ENCODE results near the gene HOXA1.

The HOXA1 gene

DNA sequence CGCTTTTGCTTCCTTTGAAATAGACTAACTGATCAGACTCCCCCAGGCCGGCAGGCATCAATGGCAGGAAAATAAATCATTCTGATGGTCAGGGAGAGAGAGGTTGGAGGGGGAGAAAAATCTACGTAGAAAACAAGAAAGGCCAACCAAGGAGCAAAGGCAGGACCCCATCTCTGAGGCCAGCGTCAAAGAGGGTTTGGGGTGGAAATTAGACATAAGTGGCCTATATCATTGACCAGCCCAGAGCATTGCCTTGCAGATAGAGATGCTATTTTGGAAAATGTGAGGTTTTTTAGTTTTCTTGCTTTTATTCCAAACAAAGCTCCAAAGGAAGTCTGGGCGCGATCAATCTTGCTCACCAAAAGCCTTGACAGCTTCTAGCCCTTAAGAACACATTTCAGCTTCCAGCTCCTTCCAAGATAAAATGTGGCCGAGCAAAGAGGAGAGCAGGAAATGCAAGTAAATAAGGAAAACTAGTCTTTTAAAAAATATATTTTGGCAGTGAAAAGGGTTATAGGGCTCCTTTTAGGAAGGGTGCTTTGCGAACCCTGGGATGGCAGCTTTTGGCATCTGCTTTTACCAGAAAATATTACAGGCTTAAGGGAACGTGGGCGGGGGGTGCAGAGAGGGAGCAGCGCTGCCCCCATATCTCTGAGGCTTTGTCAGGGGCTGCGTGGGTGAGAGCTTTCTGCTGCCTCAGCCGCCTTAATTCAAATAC, 8.7 kb upstream of the HOXA1 start:
- FAIRE-seq: no peak

DNA sequence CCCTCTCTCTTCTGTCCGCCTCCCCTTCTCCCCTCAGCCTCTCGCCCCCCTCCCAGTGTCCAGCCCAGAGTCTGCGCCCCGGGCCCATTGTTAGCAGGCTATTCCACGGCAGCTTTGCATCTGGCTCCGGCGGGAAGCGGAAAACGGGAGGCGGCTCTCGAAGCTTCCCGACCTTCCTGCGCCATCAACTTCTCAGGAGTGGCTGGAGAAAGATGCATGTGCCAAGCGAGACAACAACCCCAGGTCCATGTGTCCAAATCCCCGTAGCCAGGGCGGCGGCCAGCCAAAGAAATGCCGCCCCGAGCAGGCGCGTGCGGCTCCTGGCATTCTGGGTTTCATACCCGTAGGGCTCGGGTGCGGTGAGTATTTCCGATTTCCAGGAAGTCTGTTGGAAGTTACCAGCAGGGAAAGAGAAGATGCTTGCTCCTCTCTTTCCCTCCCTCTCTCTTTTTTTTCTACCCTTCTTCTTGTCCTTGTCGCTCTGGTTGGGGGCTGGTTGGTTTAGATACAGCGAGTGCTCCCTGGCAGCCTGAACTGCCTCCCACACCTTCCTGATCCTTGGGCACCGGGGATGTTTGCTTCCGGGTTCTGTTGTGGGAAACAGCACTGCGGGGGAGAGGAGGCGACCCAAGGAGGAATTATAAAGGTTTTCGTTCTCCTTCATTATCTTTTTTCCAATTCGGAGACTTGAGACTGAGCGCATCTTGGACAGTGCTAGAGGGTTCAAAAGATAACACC, 7.9 kb upstream of the HOXA1 start:
- FAIRE-seq: no peak

DNA sequence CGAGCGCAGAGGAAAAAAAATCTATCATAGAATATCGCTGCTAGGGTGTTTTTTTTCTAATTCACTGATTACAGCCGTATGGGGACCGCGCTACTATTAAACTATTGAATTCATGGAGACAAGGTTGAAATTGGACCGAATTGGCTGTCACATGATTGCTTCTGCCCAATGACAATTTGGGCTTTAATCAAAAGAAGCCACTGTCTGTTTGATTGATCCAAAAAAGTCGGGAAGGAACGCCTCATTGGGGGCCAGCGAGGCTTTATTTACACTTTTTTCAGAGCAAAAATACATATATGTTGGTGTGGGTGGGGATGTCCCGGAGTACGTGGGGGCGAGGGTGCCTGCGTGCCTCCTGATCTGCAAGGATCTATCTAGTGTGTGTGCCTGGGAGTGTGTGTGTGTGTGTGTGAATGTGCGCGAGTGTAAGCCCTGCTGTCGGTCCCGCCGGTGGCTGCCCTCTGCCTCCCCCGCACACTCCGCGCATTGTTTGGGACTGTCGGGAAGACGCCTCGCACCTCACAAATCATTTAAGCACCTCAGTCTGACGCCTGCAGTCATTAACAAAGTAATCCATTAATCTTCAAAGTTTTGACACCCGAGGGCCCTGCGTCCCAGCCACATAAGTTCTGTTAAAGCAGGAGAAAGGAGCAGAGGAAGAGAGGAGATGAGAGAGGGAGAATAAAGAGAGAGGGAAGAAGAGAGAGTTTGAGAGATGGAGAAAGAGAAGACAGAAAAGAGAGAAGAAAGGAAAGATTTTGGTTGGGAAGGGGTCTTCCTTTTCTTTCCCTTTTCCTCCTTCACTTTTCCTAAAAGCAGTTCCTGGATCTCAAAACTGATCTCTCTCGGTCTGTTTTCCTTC, 7.0 kb upstream of the HOXA1 start, which contains the start of gene HOXA2:
Gene HOXA2 (minus strand): TSS at position 103 of the 862 bp plus-strand sequence. CDS start 183 bp downstream, outside the sequence.
- no peak for FAIRE-seq

DNA sequence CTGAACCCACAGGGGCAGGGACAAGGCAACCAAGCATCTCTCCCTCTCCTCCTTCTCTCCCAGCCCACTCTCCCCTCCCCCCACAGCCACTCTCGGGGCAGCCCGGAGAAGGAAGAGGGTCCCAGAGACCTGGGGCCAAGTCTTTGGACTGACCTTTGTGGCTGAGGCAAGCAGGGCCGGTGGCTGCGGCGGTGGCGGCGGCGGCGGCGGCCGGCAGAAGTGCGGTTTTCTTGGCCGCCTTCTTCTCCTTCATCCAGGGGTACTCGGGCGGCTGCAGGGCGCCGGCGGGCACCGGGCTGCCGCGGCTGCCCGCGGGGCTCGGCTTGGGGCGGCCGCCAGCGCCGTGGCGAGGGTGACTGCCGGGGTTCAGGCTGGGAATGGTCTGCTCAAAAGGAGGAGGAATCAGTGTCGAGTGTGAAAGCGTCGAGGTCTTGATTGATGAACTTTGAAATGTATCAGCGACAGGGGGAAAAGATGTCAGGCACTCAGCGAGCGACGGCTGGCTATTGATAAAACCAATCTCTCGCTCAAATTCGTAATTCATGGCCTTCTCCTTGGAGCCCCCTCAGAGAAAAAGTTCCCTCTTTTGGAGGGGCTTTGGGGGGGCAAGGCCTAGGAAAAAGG, 6.3 kb upstream of the HOXA1 start:
- FAIRE-seq: no peak

DNA sequence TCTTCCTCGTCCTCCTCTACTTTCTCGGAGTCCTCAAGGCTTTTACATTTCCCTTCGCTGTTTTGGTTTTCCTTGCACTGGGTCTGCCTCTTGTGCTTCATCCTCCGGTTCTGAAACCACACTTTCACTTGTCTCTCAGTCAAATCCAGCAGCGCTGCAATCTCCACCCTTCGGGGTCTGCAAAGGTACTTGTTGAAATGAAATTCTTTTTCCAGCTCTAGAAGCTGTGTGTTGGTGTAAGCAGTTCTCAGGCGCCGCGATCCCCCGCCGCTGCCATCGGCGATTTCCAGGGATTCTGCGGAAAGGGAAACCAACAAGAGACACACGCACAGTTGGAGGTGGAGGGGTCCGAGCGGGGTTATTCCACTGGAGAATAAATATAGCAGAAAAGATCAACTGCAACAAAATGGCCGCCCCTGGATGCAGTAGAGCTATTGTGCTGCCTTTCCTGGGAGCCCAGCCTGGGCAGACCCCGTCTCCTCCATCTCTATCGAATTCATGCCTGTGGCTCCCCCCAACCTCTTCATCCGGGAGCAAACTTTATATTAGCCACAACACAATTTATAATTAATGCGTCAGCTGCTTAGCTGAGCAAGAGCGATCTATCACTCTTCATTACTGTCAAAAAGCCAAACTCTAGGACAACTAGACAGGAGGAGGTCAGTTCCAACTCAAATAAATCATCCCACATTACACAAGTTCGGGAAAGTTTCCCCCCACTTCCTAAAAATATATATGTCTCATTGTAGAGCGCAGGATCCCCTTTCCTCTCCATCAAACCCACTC, 5.6 kb upstream of the HOXA1 start:
- no peak for FAIRE-seq

DNA sequence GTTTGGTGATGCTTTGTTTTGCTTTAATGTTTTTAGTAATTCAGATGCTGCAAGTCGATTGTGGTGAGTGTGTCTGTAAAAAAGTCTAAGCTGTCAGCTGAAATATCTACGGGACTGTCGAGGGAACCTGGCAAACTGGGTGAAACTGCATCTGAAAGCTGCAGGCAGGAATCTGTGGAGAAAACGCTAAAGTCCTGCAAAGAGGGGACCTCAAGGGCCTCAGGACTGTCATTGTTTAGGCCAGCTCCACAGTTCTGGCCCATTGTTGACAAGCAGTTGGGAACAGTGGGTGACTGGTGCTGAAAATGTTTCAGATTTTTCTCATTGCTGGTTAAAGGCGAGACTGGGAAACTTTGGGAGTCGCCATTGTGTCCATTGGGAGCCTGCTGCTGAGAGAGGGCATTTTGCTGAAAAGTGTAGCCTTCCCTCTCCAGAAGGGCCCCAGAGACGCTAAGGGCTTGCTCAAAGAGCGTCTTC, 4.9 kb upstream of the HOXA1 start:
- FAIRE-seq: no peak

DNA sequence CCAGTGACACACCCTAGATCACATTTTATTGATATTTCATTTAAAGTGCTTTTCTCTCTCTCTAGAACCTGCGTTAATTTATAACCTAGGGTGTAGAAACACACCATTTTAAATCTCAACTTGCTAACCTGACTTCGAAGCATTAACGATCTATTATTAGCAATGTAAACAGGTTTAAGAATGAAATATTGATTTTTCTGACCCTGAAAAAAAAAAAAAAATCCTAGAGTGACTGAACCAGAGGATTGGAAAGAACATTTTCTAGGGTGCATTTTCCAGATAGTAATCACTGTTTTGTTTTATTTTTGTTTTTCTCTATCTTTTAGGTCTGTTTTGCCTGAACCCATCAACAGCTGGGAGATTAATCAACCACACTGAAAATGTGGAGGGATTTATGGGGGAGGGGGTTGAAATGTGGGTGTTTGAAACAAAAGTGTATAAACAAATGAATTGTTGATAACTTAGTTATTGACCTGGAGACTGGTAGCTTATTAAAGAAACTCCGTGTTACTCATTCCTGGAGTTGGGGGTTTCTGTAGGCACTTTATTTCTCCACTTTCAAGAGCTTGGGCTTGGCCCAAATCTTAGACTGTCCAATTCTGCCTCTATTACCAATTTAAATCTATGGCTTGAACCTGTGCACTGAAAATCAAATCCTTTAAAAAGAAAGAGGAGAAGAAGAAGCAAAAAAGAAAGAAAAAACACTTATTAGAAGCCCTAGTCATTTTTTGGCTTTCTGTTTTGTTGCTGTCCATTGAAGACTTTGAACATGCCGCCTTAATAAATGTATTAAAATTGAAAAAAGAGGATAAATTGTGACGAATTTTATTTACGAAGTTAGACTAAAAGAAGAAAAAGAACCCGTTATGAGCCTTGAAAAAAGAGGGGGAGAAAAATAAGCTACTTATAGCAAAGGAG, 3.9 kb upstream of the HOXA1 start:
- no peak for FAIRE-seq

DNA sequence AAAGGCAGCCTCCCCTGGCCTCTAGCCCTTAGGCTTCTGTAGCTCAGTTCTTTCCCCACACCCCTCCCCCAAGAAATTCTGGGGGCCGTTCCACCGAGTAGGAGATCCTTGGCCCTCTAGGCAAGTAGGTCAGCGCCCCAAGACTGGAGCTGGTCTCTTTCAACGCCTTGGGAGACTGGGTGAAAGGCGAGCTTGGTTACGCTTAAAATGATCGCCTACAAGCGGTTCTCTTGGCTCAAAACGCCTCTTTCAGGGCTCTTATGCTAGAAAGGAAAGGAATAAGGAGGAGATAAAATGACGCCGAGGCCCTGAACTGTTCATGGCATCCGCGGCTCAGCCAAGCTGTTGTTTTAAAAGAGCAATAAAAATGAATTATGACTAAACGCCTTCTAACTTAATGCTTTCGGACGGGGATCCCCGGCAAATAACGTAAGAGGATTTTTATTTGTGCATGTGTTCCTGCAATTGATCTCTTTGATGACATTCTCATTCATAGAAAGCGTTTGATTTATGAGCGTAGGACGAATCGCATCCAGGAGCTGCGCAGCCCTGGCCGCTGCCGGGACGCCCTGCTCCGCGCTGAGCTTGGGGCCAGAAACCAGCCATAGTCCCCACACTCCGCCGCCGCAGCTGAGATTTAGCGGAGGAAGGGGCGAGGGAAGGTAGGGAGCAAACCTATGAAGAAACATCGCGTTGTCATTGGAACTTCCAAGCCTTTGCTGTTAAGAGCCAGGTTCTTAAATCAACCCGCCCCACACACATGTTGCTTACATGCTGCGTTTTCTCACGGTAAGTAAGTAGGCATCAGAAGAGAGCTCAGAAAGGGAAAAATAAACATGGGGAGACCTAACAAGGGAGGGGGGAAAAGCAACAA, 3.0 kb upstream of the HOXA1 start:
- no peak for FAIRE-seq

DNA sequence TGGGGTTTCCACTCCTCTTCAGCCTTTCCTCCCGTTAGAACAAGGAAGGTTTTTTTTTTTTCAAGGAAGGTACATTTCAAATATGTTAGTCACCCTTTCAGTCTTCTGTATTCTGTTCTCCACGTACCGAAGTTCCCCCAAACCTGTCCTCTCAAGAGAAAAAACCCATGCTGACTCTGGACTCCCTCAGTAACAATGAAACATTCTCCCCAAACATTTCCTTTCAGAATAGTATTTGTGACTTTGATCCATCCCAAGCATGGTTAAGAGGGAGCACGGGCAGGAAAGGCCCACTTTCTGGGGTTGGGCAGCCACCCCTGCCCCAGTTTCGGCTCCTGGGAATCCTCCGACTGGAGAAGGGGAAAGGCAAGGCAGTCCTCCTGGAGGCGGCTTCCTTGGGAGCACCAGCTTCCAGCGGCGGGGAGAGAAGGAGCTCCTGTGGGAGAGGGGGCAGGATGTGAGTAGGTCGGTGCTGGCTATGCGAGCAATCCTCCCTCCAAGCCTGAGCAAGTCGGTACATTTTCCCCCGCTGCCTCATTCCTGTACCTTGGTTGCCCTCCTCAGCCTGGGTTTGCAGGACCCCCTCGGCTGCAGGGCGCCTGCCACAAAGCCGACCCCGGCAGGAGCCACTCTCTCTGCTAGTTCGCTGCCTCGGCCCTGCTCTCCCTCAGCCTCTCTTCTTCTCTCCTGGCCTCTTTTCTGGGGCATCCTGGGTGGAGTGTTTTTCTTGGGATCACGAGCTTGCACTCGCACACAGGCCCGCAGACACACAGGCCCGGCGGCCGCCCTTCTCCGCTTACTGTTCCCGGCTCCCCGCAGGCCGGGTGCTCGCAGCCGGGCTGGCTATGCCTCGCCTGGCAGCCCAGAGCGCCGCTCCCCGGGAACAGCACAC, 2.1 kb upstream of the HOXA1 start:
- FAIRE-seq: no peak

DNA sequence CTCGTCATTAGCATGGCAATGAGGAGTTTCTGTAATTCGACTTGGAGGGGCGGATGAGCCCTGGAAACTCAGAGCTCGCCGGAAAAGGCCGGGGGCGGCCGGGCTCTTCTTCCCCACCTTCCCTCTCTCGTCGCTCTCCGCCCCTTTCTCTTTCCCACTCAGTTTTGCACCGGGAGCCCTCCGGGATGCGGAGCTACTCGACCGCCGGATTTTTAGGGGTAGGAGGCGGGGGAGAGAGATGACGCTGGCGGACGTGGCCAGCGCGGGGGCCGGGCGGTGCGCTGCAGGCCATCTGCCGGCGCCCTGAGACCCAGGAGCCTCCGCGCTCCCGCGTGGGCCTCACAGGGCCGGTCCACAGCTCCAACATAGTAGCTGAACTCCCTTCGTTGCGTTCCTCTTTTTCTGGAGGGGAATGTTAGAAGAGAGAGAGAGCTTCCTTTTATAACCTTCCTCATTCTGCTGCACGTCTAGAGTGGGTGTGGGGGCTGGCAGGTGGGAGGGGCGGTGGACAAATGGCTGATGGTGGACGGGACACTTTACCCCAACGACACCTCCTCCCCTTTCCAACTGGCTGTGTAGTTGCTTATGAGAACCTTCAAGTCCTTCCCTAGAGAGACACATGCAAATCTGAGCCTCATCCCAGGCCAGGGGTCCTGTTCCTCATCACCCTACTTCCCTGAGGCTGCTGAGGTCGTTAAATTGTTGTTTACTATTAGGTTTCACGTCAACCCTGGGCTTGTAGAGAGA, 1.1 kb upstream of the HOXA1 start:
- FAIRE-seq: no peak

DNA sequence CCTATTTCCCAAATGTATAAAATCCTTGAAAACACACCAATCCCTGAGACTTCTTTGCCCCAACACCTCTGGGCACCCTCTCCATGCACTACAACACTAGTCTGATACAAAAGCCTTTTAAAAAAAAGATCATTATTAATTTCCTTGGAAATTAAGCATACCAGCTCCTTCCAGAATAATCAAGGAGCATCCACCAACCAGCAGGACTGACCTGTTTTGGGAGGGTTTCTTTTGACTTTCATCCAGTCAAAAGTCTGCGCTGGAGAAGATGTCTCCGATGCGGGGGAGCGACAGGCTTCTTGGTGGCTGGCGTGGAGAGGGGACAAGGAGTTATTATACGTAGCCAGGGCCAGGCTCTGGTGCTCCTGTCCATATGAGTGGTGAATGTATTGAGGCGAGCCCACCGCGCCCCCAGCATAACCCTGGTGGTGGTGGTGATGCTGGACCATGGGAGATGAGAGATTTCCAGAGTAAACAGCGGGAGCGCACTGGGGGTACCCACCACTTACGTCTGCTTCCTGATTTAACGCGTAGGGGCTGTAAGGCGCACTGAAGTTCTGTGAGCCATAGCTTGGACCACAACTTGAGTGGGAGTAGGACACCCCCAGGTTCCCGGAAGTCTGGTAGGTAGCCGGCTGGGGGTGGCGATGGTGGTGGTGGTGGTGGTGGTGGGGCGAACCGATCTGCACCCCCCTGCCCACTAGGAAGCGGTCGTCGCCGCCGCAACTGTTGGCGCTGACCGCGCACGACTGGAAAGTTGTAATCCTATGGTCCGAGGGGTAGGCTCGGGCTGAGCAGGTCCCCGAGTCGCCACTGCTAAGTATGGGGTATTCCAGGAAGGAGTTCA, 527 bp downstream of the HOXA1 start:
- FAIRE-seq: no peak

DNA sequence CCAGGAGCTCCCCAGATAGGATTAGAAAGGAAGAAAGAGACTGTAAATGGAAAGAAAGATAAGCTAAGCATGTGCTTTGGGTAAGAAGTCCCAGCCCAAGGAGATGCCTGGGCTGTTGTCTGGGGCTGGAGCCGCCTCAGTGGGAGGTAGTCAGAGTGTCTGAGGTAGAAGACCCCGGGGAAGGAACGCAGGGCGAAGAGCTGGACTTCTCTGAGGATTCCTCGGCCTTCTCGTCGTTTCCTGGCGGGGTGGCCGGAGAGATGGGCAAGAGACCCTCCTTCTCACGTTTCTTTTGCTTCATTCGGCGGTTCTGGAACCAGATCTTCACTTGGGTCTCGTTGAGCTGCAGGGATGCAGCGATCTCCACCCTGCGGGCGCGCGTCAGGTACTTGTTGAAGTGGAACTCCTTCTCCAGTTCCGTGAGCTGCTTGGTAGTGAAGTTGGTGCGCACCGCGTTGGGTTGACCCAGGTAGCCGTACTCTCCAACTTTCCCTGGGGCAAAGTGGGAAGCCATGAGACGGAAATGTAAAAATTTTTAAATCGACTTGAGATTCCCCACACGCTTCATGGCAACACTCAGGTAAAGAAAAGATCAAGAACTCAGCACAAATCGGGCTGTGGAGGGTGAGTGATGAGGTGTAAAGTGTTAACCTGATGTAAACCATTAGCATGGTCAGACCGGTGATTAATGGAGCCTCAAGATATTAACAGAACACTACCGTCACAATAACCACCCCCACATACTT, 1.3 kb downstream of the HOXA1 start:
- FAIRE-seq: no peak

DNA sequence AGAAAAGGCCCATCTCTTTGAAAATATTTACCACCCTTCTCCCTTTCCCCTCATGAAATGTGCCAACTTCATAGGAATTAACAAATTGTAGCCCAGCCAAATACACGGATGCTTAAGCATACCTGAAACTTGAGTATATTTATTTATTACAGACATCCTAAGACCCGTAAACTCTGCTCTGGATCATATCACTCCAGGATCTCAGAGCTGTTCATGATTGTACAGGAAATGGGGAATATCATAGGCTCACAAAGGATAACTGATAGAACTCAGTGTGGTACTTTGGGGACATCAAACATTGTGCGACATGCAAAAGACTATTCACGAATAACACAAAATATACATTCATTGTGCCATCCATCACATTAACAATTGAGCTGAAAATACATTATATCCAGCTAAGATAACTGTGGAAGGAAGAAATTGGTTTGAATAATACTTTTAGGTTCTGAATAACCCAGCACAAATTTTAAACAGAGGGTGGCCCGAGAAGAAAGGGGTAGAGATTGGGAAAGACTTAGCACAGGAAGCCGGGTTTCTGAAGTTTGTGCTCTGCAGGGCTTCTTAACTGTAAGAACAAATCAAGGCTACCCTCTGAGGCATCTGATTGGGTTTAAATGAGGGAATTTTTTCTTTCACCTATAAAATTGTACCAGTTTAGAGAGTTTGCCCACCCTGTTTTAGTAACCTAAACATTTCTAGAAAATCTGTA, 2.5 kb downstream of the HOXA1 start:
- no peak for FAIRE-seq

DNA sequence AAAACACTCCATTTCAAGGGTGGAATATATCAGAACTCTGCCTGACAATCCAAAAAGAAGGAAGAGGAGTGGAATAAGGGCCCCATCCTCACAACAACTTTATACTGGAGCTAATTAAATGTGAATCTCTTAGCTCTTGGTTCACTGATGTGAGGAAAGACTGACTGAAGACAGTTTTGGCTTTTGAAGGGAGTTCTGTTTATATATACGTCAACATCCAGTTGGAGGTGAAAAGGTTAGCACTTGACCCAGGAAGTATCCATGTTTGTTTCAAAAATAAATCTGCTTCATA, 3.0 kb downstream of the HOXA1 start:
- FAIRE-seq: no peak

DNA sequence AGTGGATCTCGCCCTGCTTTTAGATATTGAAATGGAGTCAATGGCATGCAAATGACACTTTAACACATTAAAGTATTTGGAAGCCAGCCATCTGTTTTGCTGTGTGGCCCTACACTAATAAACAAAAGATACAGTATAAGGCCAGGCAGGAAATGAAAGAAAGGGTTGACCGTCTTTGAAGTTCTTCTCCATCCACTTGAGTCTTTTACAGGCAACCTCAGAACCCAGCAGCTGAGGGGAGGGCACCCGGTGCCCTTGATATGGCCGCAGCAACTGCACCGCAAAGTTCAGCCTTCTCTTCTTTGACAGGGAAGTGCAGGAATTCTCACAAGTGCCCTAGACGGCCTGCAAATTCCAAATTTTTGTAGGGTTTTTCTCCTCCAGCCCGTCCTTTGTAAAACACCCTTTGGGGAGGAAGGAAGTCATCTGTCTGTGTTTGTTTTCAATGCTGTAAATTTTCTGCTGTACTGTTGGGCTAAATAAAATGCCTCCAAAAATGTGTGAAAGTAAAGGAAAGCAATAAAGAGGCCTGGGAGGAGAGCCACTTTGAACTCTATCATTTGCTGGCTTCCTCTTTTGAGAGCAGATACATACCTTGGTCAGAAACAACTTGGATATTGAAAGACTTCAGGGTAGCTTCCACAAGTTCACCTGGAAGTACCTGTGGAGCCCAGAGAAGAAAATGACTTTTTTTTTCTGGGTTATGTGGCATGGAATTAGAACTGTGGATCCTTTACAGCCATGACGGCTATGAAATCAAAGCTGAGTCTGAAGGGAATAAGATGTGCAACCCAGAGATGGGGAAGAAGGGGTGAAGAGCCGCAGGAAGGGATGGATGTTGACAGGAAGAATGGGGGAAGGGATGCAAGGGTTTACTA, 3.6 kb downstream of the HOXA1 start:
- no peak for FAIRE-seq
